Heart left ventricle (tissue), 16 donors: ENCODE measurements around the gene SMAD3. TPM values are rescaled to one million over a fixed set of nuclear protein-coding genes. Genes with fewer than 3 reads are reported as not detected.
"Not testable (repeated sequence)": the region's sequence is repeated elsewhere in the genome, so short reads cannot be mapped to it uniquely, and the experiment has no call there.

ENCODE experiments used
- ATAC-seq, 4 donors: fragments of 200-7000 bp; cut with Tn5 transposase; one replicate each; pipeline ENCODE4 v1.9.1; 2020 to 2022; ENCODE audit warnings: moderate library complexity in 4 of 4, mild to moderate bottlenecking in 3 of 4, moderate number of reproducible peaks in 1 of 4
- DNase-seq, 5 donors: peaks; one replicate each; pipeline ENCODE4 v3.0.0-alpha.2; 2020
- H3K27ac ChIP-seq, 12 donors: fragments of 200-600 bp; sonication (generic) in 4 of 12; one replicate each; pipeline versions ENCODE4 v1.5.0 to v1.8.0; 2016 to 2022; ENCODE audit warnings: mild to moderate bottlenecking in 2 of 12
- H3K27me3 ChIP-seq, 9 donors: fragments of 200-600 bp; sonication (generic) in 2 of 9; one replicate each; pipeline versions ENCODE4 v1.5.1 to v1.8.0; 2016 to 2022; ENCODE audit warnings: mild to moderate bottlenecking in 3 of 9
- H3K36me3 ChIP-seq, 9 donors: fragments of 200-600 bp; sonication (generic) in 2 of 9; one replicate each; pipeline versions ENCODE4 v1.5.0 to v1.8.0; 2018 to 2022; ENCODE audit warnings: mild to moderate bottlenecking in 2 of 9
- H3K4me1 ChIP-seq, 12 donors: fragments of 200-600 bp; sonication (generic) in 4 of 12; one replicate each; pipeline versions ENCODE4 v1.5.0 to v1.8.0; 2016 to 2022; ENCODE audit warnings: mild to moderate bottlenecking in 3 of 12
- H3K4me3 ChIP-seq, 12 donors: fragments of 200-600 bp; sonication (generic) in 4 of 12; one replicate each; pipeline versions ENCODE4 v1.5.0 to v1.8.0; 2017 to 2022; ENCODE audit warnings: mild to moderate bottlenecking in 9 of 12, moderate library complexity in 4 of 12
- H3K9me3 ChIP-seq, 12 donors: fragments of 200-600 bp; sonication (generic) in 4 of 12; one replicate each; pipeline versions ENCODE4 v1.5.0 to v1.8.0; 2016 to 2022; ENCODE audit warnings: mild to moderate bottlenecking in 1 of 12
- POLR2A ChIP-seq, 2 donors: fragments of 450-650 bp; IDR thresholded peaks; one replicate each; pipeline ENCODE4 v1.6.1; 2017; ENCODE audit warnings: antibody characterized with exemption in 2 of 2, mild to moderate bottlenecking in 2 of 2, moderate library complexity in 2 of 2
- WGBS, 4 donors: extraction: QIAGEN DNeasy Blood & Tissue Kit in 2 of 4; methylation state at CpG; one replicate each; pipeline versions ENCODE4 v1.1.5 to v1.1.7; 2013 to 2018; 5-methylcytosine and 5-hydroxymethylcytosine counted together
- intact Hi-C, 10 donors: fragments of 100-400 bp; cut with DNase I; formaldehyde crosslinking; loops; one replicate each; pipeline versions ENCODE4 v1.11.1 to v1.14.2; 2022
- polyA plus RNA-seq, 2 donors: library from polyadenylated mRNA; stranded (reverse); fragments of 200-250 nt; gene quantifications; one replicate each; pipeline ENCODE4 v1.2.3, GENCODE V29; 2013
- total RNA-seq, 9 donors: library from RNA; depleted of rRNA in 2 of 9; stranded (reverse); fragments of >200 nt in 2 of 9; fragmentation: NEBNext Ultra II Directional in 3 of 9; extraction: Animal tissue kit (Norgen Biotek cat#: 25700) in 3 of 9; gene quantifications; one replicate each; pipeline versions ENCODE4 v1.1.0 to v1.2.4, GENCODE V29; 2016 to 2023
- TF ChIP-seq, protein P1 (sequence below), 12 donors: fragments of 200-600 bp; sonication (generic) in 4 of 12; IDR thresholded peaks; one replicate each; pipeline versions ENCODE4 v1.5.0 to v1.8.0; 2018 to 2022; ENCODE audit warnings: antibody characterized with exemption in 12 of 12, mild to moderate bottlenecking in 5 of 12
- donor health status: ischemic (EF 13 %, LVEDD 7.1; RV severe dilation, severe dysfunction).
- donor health status: healthy with polysubstance abuse.
- donor health status: DM: no; HTN: yes; CAD: no.
- donor health status: DM: no; HTN: no; CAD: no.
- donor health status: ischemic (EF 25% LVEDD 6.9; RV normal size, moderate dysfunction).
- donor health status: ischemic (EF 25% LVEDD 5.7; RV mildly dilated, moderate dysfunction).
- donor health status: healthy.
- donor health status: DM: yes; HTN: yes; CAD: no.
- donor health status: ischemic (EF 35%, LVEDD 5.7; RV mildly dilated, moderate dysfunction).
- donor health status: nonischemic (EF 11% LVEDD 7.7; RV severe dilation, severe dysfunction).
- donor health status: DM: yes; HTN: yes; CAD: no.
- donor health status: PGD.
- donor health status: ischemic (EF 29% LVEDD 5.4; RV normal size, mild dysfunction).
- donor health status: nonischemic (EF 23%, LVEDD 6.1; RV moderate dilation, normal function).

The SMAD3 gene
- total and polyA plus RNA-seq, 11 donors, result 5.6 to 34.3 (median 15.3) TPM

DNA sequence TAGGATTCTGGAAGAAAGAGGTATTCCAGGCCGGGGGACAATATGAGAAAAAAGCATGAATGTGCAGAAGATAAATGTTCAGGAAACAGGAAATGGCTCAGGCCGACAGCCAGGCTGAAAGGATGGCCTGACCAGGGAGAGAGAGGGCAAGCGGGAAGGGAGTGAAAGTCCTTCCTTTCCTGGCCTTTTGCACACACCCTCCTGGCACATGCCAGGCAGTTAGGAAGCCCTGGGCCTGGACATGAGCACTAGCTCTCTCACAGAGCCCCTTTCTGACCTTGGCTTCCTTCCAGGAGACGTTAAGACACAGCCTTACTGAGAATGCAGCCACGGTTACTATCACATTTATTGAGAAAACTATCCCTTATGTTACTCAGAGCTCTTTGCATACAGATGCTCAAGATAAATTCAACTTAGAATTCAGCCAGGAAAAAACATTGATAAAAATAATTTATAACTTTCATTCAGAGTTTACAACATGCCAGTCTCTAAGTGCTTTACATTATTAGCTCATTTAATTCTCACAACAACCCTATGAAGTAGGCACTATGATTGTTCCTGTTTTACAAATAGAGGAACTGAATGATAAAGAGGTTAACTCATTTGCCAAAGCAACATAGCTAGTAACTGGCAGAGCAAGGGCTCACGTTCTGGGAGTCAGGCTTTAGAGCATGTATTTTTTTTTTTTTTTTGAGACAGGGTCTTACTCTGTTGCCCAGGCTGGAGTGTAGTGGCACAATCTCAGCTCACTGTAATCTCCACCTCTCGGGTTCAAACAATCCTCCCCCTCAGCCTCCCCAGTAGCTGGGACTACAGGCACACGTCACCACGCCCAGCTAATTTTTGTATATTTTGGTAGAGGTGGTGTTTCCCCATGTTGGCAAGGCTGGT lies 39.4 kb upstream of the SMAD3 start:
- peak in 3 of 4 donors; percentile 39 to 65 (median 59) for ATAC-seq
- Histone ChIP-seq H3K4me1 (peaks cover 7 to 60% (median 39%) of the 10 kb centered on the region in 12 donors), H3K27me3 (no peaks in the 10 kb centered on the region), H3K4me3 (no peak overlapping the region), H3K36me3 (no peaks in the 10 kb centered on the region), H3K27ac (peak overlapping the region in 11 of 12 donors; percentile 44 to 83 (median 66)), H3K9me3 (no peaks in the 10 kb centered on the region)
- TF ChIP-seq POLR2A (IDR thresholded peaks at IDR 0.05), result no peak
- TF ChIP-seq, protein P1, sequence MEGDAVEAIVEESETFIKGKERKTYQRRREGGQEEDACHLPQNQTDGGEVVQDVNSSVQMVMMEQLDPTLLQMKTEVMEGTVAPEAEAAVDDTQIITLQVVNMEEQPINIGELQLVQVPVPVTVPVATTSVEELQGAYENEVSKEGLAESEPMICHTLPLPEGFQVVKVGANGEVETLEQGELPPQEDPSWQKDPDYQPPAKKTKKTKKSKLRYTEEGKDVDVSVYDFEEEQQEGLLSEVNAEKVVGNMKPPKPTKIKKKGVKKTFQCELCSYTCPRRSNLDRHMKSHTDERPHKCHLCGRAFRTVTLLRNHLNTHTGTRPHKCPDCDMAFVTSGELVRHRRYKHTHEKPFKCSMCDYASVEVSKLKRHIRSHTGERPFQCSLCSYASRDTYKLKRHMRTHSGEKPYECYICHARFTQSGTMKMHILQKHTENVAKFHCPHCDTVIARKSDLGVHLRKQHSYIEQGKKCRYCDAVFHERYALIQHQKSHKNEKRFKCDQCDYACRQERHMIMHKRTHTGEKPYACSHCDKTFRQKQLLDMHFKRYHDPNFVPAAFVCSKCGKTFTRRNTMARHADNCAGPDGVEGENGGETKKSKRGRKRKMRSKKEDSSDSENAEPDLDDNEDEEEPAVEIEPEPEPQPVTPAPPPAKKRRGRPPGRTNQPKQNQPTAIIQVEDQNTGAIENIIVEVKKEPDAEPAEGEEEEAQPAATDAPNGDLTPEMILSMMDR (IDR thresholded peaks at IDR 0.05), result no peak
- 46 to 59% (median 49%) methylated on average over 9 of the region's 9 CpGs for WGBS, 4 donors
- intact Hi-C loops, result no loop called here
- peak in 4 of 5 donors; percentile 38 to 58 (median 52) for DNase-seq

DNA sequence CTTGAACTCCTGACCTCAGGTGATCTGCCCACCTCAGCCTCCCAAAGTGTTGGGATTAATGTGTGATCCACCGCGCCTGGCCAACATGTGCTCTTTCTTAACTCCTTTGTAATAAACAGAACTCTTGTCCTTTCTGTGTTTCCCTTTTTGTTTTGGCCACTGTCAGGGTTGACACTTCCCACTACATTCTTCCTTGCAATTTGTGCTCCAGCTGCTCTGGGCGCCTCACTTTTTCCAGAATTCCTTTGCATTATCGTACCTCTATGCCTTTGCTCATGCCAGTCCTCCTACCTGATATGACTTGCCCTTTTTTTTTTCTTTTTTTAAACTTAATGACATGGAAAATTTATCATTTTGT lies 38.8 kb upstream of the SMAD3 start:
- H3K4me1 ChIP-seq, result peaks cover 7 to 57% (median 40%) of the 10 kb centered on the region in 12 donors
- intact Hi-C loops, result no loop called here
- peak overlapping the region in 7 of 12 donors; percentile 47 to 83 (median 69) for H3K27ac ChIP-seq

DNA sequence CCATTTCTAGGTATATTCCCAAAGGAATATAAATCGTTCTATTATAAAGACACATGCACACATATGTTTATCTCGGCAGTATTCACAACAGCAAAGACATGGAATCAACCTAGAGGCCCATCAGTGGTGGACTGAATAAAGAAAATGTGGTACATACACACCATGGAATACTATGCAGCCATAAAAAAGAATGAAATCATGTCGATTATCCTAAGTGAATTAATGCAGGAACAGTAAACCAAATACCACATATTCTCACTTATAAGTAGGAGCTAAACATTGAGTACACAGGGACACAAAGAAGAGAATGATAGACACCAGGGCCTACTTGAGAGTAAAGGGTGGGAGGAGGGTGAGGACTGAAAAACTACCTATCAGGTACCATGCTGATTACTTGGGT lies 37.0 kb upstream of the SMAD3 start:
- DNase-seq, intact Hi-C loops, H3K27me3 ChIP-seq, ATAC-seq, H3K4me3 ChIP-seq, H3K27ac ChIP-seq, H3K36me3 ChIP-seq, H3K9me3 ChIP-seq: not testable (repeated sequence)
- 86 to 92% (median 87%) methylated on average over 3 of the region's 3 CpGs for WGBS, 4 donors
- H3K4me1 ChIP-seq, result peaks cover 7 to 72% (median 49%) of the 10 kb centered on the region in 12 donors

More for the DNA sequence above, 38.8 kb upstream of the SMAD3 start:
- ATAC-seq (no peak), DNase-seq (no peak)
- no peaks in the 10 kb centered on the region for H3K27me3 ChIP-seq
- TF ChIP-seq POLR2A (IDR thresholded peaks at IDR 0.05), result no peak
- WGBS, 4 donors, result 74 to 82% (median 78%) methylated on average over 4 of the region's 4 CpGs
- H3K36me3 ChIP-seq, result no peaks in the 10 kb centered on the region
- no peak overlapping the region for H3K4me3 ChIP-seq
- no peaks in the 10 kb centered on the region for H3K9me3 ChIP-seq

DNA sequence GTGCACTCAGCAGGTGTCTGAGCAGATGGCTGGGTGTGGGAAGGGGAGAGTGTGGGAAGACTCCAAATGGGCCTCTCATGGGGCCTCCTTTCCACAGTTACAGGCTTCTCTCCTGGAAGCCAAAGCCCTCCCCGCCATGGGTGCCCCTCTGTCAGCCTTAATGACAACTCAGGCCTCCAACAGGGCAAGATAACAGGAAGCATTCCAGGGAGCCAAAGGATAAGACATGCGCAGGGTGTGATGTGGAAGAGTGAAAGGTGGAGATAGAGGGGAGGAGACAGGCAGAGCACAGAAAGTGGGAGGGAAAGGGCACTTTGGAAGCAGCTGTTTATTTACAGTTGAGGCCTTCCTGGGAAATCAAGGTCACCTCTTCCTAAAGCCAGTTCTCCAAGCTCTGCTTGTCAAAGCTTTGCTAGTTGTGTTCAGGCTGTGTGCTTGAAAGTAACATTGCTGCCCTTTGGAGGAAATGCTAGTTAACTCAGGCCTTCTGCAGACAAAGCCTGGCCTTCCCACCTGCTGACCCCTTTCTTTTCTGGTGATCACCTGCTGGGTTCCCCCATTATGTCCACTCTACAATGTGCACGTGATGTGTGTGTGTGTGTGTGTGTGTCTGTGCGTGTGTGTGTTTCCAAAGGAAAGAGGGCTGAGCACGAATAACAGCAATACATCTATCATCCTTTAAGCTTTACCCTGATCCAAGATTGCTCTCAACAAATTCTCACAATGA lies 35.2 kb upstream of the SMAD3 start:
- no peak for TF ChIP-seq POLR2A (IDR thresholded peaks at IDR 0.05)
- TF ChIP-seq, protein P1 (IDR thresholded peaks at IDR 0.05), result no peak
- ATAC-seq (peak in 2 of 4 donors; percentile 6 to 43), DNase-seq (no peak)
- H3K36me3 ChIP-seq, result no peaks in the 10 kb centered on the region
- peaks cover 6 to 65% (median 36%) of the 10 kb centered on the region in 12 donors for H3K4me1 ChIP-seq
- WGBS, 4 donors, result 76 to 78% (median 77%) methylated on average over 5 of the region's 5 CpGs
- H3K27me3 ChIP-seq, result no peaks in the 10 kb centered on the region
- H3K4me3 ChIP-seq, result no peak overlapping the region
- no peaks in the 10 kb centered on the region for H3K9me3 ChIP-seq
- intact Hi-C loops, result no loop called here
- no peak overlapping the region for H3K27ac ChIP-seq

DNA sequence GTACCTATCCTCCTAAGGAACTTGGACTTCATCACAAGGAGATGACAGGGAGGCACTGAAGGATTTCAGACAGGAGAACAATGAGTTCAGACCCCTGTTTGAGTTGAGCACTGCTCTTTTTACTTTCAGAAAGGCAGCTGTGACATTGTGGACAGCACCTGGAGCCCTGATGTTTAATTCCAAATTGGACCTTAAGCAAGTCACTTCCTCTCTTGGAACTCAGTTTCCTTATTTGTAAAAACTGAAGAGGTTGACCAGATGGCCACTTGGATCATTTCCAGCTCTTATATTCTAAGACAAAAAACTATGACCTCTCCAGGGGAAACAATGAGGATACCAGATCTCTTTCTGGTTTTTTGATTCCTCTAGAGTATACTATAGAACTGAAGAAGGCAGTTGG lies 34.1 kb upstream of the SMAD3 start:
- Histone ChIP-seq H3K4me1 (peaks cover 0 to 54% (median 24%) of the 10 kb centered on the region in 12 donors), H3K27me3 (no peaks in the 10 kb centered on the region), H3K27ac (no peak overlapping the region), H3K36me3 (no peaks in the 10 kb centered on the region), H3K9me3 (no peaks in the 10 kb centered on the region), H3K4me3 (no peak overlapping the region)
- TF ChIP-seq POLR2A (IDR thresholded peaks at IDR 0.05), result no peak
- TF ChIP-seq, protein P1 (IDR thresholded peaks at IDR 0.05), result no peak
- DNase-seq, result no peak
- intact Hi-C loops, result no loop called here
- peak in 1 of 4 donors; percentile 56 for ATAC-seq
